ENCODE results near the gene UTP20. TPM values are rescaled to one million over a fixed set of nuclear protein-coding genes. Genes with fewer than 3 reads are reported as not detected.

Gene UTP20
- total and polyA plus RNA-seq, 7 donors, result 0.60 to 10.7 (median 7.5) TPM

DNA sequence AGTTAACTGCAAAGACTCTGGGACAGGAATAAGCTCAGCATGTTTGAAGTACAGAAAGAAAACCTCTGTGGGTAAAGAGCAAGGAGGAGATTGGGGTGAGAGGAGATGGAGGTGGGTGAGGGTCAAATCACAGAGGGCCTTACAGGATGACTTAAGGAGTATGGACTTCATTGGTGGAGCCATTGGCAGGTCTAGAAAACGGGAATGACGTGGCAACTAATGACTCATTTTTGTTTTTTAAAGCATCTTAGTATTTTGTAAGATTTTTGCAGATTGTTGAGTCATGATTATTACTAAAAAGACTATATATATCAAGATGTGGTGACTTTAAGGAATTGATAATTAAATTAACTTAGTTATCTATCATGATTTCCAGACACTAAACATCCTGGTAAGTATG lies 18.5 kb downstream of the UTP20 start:
- H3K4me1 ChIP-seq, result no peaks in the 10 kb centered on the region
- H3K27me3 ChIP-seq, result no peaks in the 10 kb centered on the region
- TF ChIP-seq EP300 (IDR thresholded peaks at IDR 0.05), result no peak
- no peak for TF ChIP-seq POLR2AphosphoS5 (IDR thresholded peaks at IDR 0.05)
- TF ChIP-seq POLR2A (IDR thresholded peaks at IDR 0.05), result no peak
- TF ChIP-seq, protein P1, sequence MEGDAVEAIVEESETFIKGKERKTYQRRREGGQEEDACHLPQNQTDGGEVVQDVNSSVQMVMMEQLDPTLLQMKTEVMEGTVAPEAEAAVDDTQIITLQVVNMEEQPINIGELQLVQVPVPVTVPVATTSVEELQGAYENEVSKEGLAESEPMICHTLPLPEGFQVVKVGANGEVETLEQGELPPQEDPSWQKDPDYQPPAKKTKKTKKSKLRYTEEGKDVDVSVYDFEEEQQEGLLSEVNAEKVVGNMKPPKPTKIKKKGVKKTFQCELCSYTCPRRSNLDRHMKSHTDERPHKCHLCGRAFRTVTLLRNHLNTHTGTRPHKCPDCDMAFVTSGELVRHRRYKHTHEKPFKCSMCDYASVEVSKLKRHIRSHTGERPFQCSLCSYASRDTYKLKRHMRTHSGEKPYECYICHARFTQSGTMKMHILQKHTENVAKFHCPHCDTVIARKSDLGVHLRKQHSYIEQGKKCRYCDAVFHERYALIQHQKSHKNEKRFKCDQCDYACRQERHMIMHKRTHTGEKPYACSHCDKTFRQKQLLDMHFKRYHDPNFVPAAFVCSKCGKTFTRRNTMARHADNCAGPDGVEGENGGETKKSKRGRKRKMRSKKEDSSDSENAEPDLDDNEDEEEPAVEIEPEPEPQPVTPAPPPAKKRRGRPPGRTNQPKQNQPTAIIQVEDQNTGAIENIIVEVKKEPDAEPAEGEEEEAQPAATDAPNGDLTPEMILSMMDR (IDR thresholded peaks at IDR 0.05), result no peak
- peaks cover 11 to 99% (median 19%) of the 10 kb centered on the region in 4 donors for H3K36me3 ChIP-seq
- intact Hi-C loops (cut with DNase I), result no loop called here
- H3K4me3 ChIP-seq, result no peak overlapping the region
- H3K27ac ChIP-seq, result no peak overlapping the region
- H3K9me3 ChIP-seq, result no peaks in the 10 kb centered on the region
- WGBS, 2 donors, result 94 to 97% methylated on average over 2 of the region's 2 CpGs
- DNase-seq, result no peak

DNA sequence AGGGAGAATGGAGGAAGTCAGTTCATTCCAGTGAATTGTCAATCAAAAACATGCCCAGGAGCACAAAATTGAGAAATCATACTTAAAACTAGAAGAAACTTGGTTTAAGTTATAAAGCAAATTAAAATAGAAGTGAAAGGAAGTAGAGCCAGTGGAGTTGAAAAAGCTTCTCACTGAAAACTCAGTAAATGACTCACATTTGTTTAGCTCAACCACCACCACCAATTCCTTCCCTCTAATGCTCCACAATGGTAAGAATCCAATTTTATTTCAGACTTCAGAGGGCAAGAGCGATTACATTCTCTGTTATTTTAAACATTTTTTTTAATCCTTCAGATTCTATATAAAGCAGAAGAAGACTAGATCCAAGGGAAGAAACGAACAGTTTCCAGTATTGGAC lies 19.4 kb downstream of the UTP20 start:
- Histone ChIP-seq H3K27me3 (no peaks in the 10 kb centered on the region), H3K27ac (no peak overlapping the region), H3K4me3 (no peak overlapping the region), H3K36me3 (peaks cover 11 to 99% (median 22%) of the 10 kb centered on the region in 4 donors), H3K4me1 (no peaks in the 10 kb centered on the region), H3K9me3 (no peaks in the 10 kb centered on the region)
- WGBS, 2 donors, result 95 to 97% methylated on average over 2 of the region's 2 CpGs
- no peak for TF ChIP-seq POLR2A (IDR thresholded peaks at IDR 0.05)
- TF ChIP-seq, protein P1 (IDR thresholded peaks at IDR 0.05), result no peak
- no peak for TF ChIP-seq POLR2AphosphoS5 (IDR thresholded peaks at IDR 0.05)
- no peak for TF ChIP-seq EP300 (IDR thresholded peaks at IDR 0.05)
- no peak for DNase-seq
- intact Hi-C loops (cut with DNase I), result no loop called here

DNA sequence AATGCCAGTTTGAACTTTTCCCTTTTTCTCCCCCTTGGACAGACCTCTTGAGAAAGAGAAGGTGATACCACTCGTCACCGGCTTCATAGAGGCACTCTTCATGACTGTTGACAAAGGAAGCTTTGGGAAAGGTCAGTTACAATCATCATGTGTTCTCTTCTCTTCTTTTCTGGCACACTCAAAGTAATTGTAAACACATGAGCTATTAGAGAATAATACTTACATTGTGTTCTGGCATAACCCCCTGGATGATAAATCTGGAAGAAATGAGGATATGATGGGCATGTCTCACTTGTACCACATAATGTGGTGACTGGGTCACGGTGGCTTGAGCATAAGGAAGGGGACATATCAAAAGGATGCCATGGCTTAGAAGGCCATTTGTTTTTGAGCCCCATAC lies 20.0 kb downstream of the UTP20 start:
- WGBS, 2 donors, result 42 to 80% methylated on average over 3 of the region's 3 CpGs
- Histone ChIP-seq H3K36me3 (peaks cover 11 to 99% (median 22%) of the 10 kb centered on the region in 4 donors), H3K27me3 (no peaks in the 10 kb centered on the region), H3K4me1 (no peaks in the 10 kb centered on the region), H3K27ac (no peak overlapping the region), H3K4me3 (no peak overlapping the region), H3K9me3 (no peaks in the 10 kb centered on the region)
- TF ChIP-seq EP300 (IDR thresholded peaks at IDR 0.05), result no peak
- TF ChIP-seq, protein P1 (IDR thresholded peaks at IDR 0.05), result no peak
- TF ChIP-seq POLR2AphosphoS5 (IDR thresholded peaks at IDR 0.05), result no peak
- no peak for TF ChIP-seq POLR2A (IDR thresholded peaks at IDR 0.05)
- no peak for DNase-seq
- intact Hi-C loops (cut with DNase I), result no loop called here

DNA sequence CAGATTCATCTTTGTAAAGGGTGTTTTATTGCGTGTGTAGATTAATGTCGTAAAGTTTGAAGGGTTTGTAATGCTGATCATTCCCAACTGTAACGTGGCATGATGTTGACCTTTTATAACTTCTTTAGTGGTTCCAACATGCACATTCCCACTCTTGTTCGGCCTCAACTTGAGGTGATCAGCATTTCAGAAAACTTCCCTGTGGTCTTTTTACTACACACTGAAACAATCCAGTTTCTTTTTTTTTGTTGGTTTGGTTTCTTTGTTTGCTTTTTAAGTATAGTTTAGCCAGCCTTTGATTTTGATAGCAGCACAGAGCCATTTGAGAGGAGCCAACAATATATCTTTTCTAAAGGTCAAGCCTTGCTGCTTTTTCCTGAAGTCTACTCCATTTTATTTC lies 22.8 kb downstream of the UTP20 start:
- no peak overlapping the region for H3K27ac ChIP-seq

More for the DNA sequence above, 22.8 kb downstream of the UTP20 start:
- intact Hi-C loops (cut with DNase I), result no loop called here
- no peak for TF ChIP-seq EP300 (IDR thresholded peaks at IDR 0.05)
- TF ChIP-seq, protein P1 (IDR thresholded peaks at IDR 0.05), result no peak
- no peak for TF ChIP-seq POLR2AphosphoS5 (IDR thresholded peaks at IDR 0.05)
- TF ChIP-seq POLR2A (IDR thresholded peaks at IDR 0.05), result no peak
- no peaks in the 10 kb centered on the region for H3K27me3 ChIP-seq
- 24 to 64% methylated on average over 4 of the region's 4 CpGs for WGBS, 2 donors
- H3K9me3 ChIP-seq, result no peaks in the 10 kb centered on the region
- H3K4me1 ChIP-seq, result no peaks in the 10 kb centered on the region
- no peak for DNase-seq
- peaks cover 11 to 98% (median 32%) of the 10 kb centered on the region in 4 donors for H3K36me3 ChIP-seq
- no peak overlapping the region for H3K4me3 ChIP-seq
